ACC112 (cell line): ENCODE results near the gene ZFYVE28.
"Not testable (repeated sequence)": the region's sequence is repeated elsewhere in the genome, so short reads cannot be mapped to it uniquely, and the experiment has no call there.

Source experiments
- H2AFZ ChIP-seq: fragments of 200-600 bp; sonication (generic); one replicate; pipeline ENCODE4 v1.6.0; 2017; ENCODE audit warnings: antibody characterized with exemption, low read length; ENCODE audit not compliant: unreplicated experiment
- H3K27ac ChIP-seq: fragments of 200-600 bp; sonication (generic); 2 replicates; pipeline ENCODE4 v1.5.1; 2014; ENCODE audit warnings: low read depth, mild to moderate bottlenecking, antibody characterized with exemption, low read length, moderate library complexity
- H3K27me3 ChIP-seq: fragments of 200-600 bp; sonication (generic); 2 replicates; pipeline ENCODE4 v1.6.1; 2014; ENCODE audit warnings: mild to moderate bottlenecking, antibody characterized with exemption, low read length, moderate library complexity, mixed read lengths; ENCODE audit not compliant: insufficient read depth
- H3K36me3 ChIP-seq: fragments of 200-600 bp; sonication (generic); 2 replicates; pipeline ENCODE4 v1.6.1; 2016; ENCODE audit warnings: mild to moderate bottlenecking, antibody characterized with exemption, low read length, moderate library complexity, mixed read lengths; ENCODE audit not compliant: insufficient read depth
- H3K4me1 ChIP-seq: fragments of 200-600 bp; sonication (generic); one replicate; pipeline ENCODE4 v1.6.1; 2016; ENCODE audit warnings: low read length, mixed read lengths; ENCODE audit not compliant: insufficient read depth, unreplicated experiment, control insufficient read depth
- H3K4me3 ChIP-seq: fragments of 200-600 bp; sonication (generic); 2 replicates; pipeline ENCODE4 v1.5.1; 2014; ENCODE audit warnings: mild to moderate bottlenecking, low read depth, low read length
- H3K79me2 ChIP-seq: fragments of 200-600 bp; sonication (generic); one replicate; pipeline ENCODE4 v1.6.0; 2016; ENCODE audit warnings: low read length; ENCODE audit not compliant: control insufficient read depth, unreplicated experiment, insufficient read depth

The ZFYVE28 gene

DNA sequence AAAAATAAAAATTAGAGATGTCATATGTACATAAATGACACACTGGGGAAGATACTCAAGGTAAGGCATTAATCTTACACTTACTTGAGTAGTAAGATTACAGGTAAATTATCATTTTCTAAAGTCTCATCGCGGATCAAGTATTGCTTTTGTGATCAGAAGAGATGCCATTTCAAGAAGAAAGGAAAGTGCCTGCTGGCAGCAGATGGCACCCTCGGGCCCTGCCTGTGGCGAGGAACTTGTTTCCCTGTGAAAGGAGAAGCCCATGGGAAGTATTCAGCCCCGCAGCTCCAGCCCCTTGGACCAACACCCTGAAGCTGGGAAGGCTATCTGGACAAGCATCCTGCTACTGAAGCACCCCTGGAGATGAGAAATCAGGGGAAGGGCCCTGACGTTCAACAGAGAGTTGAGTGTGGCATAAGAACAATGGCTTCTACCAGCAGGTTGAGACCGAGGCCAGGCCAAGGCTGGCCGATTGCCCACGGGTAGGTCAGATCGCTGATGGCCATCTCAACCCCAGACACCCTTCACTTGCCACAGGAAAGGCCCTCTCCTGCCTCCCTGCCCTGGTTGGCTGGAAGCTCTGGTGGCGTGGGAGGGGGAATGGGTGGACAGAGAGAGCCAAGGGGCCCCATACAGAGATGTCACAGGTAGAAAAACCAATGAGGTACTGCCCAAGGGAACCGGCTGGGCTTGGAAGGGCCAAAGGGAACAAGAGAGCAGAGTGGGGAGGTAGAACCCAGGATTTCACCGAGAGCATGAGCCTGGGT lies 137.7 kb downstream of the ZFYVE28 start:
- Histone ChIP-seq H2AFZ (no peak overlapping the region), H3K36me3 (no peaks in the 10 kb centered on the region)

GRCh38 chr4:2277956-2278355 lies 140.5 kb downstream of the ZFYVE28 start:
- no peaks in the 10 kb centered on the region for H3K36me3 ChIP-seq
- no peaks in the 10 kb centered on the region for H3K27me3 ChIP-seq
- H3K79me2 ChIP-seq = no peaks in the 10 kb centered on the region
- no peak overlapping the region for H3K4me3 ChIP-seq
- H2AFZ ChIP-seq = no peak overlapping the region
- H3K27ac ChIP-seq = no peak overlapping the region
- peaks cover 4% of the 10 kb centered on the region for H3K4me1 ChIP-seq

More for the DNA sequence above, 137.7 kb downstream of the ZFYVE28 start:
- Histone ChIP-seq H3K4me1 (peaks cover 14% of the 10 kb centered on the region), H3K27ac (no peak overlapping the region), H3K4me3 (no peak overlapping the region), H3K27me3 (no peaks in the 10 kb centered on the region), H3K79me2 (no peaks in the 10 kb centered on the region)

- Histone ChIP-seq H3K27me3 (no peaks in the 10 kb centered on the region), H3K27ac (no peak overlapping the region), H3K4me3 (no peak overlapping the region), H2AFZ (no peak overlapping the region), H3K36me3 (no peaks in the 10 kb centered on the region), H3K4me1 (peaks cover 4% of the 10 kb centered on the region), H3K79me2 (no peaks in the 10 kb centered on the region)
Observed at GRCh38 chr4:2276581-2277325, 141.7 kb downstream of the ZFYVE28 start.

GRCh38 chr4:2275546-2276251 lies 142.7 kb downstream of the ZFYVE28 start:
- Histone ChIP-seq H3K79me2 (no peaks in the 10 kb centered on the region), H3K4me1 (peaks cover 4% of the 10 kb centered on the region), H3K4me3 (no peak overlapping the region), H2AFZ (no peak overlapping the region), H3K27ac (no peak overlapping the region), H3K27me3 (no peaks in the 10 kb centered on the region), H3K36me3 (no peaks in the 10 kb centered on the region)

DNA sequence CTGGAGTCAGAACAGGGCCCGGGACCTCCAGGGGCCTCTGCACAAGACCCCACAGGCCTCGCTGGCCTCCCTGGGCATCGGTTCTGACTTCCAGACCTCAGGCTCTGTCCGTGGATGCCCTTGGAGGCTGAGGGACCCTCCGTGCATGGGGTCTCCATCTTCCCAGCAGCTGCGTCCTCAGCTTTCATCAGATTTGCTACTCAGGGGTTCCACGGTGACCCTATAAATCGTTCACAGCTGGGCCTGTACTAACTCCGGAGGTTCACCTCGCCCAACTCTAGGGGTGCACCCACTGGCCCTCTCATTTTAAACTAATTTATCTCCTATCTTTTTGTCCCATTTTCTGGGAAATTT lies 143.4 kb downstream of the ZFYVE28 start:
- H3K4me3 ChIP-seq, H3K27ac ChIP-seq, H3K36me3 ChIP-seq, H2AFZ ChIP-seq, H3K27me3 ChIP-seq, H3K79me2 ChIP-seq, H3K4me1 ChIP-seq: not testable (repeated sequence)

DNA sequence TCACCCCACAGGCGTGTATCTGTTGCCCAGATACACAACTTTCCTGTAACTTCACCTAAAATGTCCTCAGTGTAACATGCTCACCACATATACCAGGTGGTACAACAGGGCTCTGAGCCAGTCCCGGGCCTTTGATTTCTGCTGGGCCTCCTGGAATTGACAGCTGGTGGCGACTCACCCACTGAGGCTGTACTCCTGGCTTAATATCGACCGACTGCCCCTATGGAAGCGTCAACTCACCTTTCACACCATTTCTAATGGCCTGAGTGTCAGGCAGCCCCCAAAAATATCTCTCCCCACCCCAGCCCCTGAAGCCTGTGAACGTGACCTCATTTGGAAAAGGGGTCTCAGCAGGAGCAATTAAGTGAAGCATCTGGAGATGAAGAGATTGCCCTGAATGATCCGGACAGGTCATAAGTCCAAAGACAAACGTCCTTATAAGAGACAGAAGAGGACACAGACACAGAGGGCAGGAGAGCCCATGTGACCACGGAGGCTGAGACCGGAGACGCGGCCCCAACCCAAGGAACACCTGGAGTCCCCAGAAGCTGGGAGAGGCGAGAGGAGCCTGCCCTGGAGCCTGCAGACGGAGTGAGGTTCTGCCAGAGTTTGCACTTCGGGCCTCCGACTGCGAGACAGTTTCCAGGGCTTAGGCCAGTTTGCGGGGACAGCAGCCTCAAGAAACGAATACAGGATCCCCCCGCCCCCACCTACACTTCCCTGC lies 144.0 kb downstream of the ZFYVE28 start:
- no peak overlapping the region for H2AFZ ChIP-seq
- peaks cover 4% of the 10 kb centered on the region for H3K4me1 ChIP-seq
- no peak overlapping the region for H3K27ac ChIP-seq
- no peaks in the 10 kb centered on the region for H3K27me3 ChIP-seq
- no peak overlapping the region for H3K4me3 ChIP-seq
- no peaks in the 10 kb centered on the region for H3K79me2 ChIP-seq
- H3K36me3 ChIP-seq = no peaks in the 10 kb centered on the region

DNA sequence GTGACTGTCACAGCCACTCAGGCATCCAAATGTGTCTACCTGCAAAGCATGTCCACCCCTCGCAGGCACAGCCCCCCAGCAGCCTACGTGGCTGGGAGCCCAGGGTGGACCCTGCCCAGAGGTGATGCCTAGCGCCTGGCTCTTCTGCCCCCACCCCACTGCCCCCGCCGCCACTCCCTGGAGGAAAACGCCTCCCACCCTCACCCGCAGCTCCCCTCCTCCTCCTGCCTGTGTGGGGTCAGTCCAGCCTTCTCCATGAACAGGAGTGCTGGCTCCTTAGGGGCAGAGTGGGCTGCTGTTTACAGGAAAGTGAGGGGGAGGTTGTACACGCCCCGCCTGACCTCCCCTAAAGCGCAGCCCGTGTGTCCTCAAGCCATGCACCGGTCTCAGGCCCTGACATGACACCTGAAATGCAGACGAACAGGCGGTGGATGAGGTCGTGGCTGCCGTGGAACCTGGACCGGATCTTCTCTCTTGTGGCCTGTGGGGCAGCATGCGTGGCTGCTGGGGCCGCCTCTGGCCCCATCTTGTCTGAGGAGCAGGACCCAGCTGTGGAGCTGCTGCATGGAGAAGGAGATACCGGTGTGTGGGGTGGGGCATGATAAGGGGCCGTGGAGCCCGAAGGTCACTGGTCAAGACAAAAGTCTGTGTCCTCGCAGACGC lies 144.7 kb downstream of the ZFYVE28 start:
- no peak overlapping the region for H3K27ac ChIP-seq
- H2AFZ ChIP-seq = no peak overlapping the region
- no peaks in the 10 kb centered on the region for H3K27me3 ChIP-seq
- H3K4me3 ChIP-seq = no peak overlapping the region
- no peaks in the 10 kb centered on the region for H3K79me2 ChIP-seq
- H3K4me1 ChIP-seq = peaks cover 4% of the 10 kb centered on the region
- no peaks in the 10 kb centered on the region for H3K36me3 ChIP-seq

GRCh38 chr4:2273221-2273620 lies 145.2 kb downstream of the ZFYVE28 start:
- no peak overlapping the region for H2AFZ ChIP-seq
- H3K4me3 ChIP-seq = no peak overlapping the region
- H3K36me3 ChIP-seq = no peaks in the 10 kb centered on the region
- H3K79me2 ChIP-seq = no peaks in the 10 kb centered on the region
- no peak overlapping the region for H3K27ac ChIP-seq
- no peaks in the 10 kb centered on the region for H3K27me3 ChIP-seq
- peaks cover 4% of the 10 kb centered on the region for H3K4me1 ChIP-seq

- Histone ChIP-seq H3K27ac (no peak overlapping the region), H3K4me3 (no peak overlapping the region), H3K4me1 (peaks cover 3% of the 10 kb centered on the region), H3K79me2 (no peaks in the 10 kb centered on the region), H2AFZ (no peak overlapping the region), H3K27me3 (no peaks in the 10 kb centered on the region), H3K36me3 (no peaks in the 10 kb centered on the region)
Observed at GRCh38 chr4:2272828-2273120, 145.7 kb downstream of the ZFYVE28 start.
